RPMI7951 (cell line): ENCODE data around the gene AP1G1. TPM values are rescaled to one million over a fixed set of nuclear protein-coding genes. Genes with fewer than 3 reads are reported as not detected.
"Not testable (repeated sequence)": the region's sequence is repeated elsewhere in the genome, so short reads cannot be mapped to it uniquely, and the experiment has no call there.

ENCODE experiments used
- DNase-seq: peaks from one replicate; pipeline ENCODE4 v3.0.0-alpha.2; 2012; ENCODE audit warnings: low read depth
- total RNA-seq: library from RNA; depleted of rRNA; stranded (reverse); fragments of >200 nt; shearing (Covaris generic); gene quantifications from 2 replicates; pipeline ENCODE4 v1.2.3, GENCODE V29; 2014

Gene AP1G1
- total RNA-seq, 1 experiment from 2014 or later, result 50.7 TPM

GRCh38 chr16:71810155-71810530 lies 1.5 kb upstream of the AP1G1 start:
- not testable (repeated sequence) for DNase-seq

DNA sequence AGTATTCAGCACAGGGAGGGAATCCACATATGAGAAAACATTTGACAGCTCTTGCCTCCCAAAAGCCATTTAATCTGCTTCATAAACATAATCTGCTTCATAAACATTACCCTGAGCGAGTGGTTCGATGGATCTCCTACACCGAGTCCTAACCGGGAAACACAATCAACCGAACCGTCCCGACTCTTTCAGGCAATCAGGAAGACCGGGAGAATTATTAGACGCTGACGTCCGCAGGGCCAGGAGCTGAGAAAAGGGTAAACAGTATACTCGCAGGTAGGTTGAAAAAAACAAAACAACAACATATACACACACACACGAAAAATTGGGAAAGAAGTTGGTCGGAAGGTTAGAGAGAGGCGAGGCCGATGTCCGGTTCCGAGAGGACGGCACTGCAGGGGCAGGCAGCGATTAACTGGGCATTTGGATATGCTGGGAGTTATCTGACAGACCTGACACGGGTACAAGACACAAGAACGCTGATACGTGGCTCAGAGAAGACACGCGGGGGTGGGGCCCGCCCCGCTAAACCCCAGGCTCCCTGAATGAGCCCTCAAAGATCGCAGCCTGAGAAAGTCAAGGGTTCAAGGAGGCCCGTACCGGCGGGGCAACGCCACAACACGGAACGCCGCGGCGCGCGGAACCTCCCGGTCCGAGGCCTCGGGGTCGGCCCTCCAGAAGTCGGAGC lies 585 bp downstream of the AP1G1 start:
- DNase-seq, result peak; percentile 34

- no peak for DNase-seq
Measured at GRCh38 chr16:71803305-71803690, 5.3 kb downstream of the AP1G1 start.

- no peak for DNase-seq
Measured at GRCh38 chr16:71796501-71797097, 12.0 kb downstream of the AP1G1 start.

- DNase-seq, result no peak
Measured at GRCh38 chr16:71794943-71795342, 13.7 kb downstream of the AP1G1 start.

GRCh38 chr16:71794018-71794417 lies 14.6 kb downstream of the AP1G1 start:
- DNase-seq, result no peak

DNA sequence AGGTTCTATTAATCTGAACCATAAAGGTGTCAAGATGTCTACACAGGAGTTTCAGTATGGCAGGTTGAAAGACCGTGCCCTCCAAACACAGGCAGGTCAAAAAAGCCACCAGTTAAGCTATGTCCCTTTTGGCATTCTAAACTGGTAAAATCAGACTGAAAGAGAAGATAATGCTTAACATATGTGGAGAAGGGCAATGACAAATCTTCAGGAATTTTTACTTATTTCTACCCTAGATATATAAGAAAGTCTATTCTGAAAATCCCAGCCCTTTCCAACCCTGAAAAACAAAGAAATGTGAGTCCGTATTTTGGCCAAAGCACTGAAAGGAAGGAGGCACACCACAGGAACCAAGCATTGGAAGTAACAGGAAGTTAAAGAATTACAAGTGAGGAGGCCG lies 16.5 kb downstream of the AP1G1 start:
- no peak for DNase-seq

DNA sequence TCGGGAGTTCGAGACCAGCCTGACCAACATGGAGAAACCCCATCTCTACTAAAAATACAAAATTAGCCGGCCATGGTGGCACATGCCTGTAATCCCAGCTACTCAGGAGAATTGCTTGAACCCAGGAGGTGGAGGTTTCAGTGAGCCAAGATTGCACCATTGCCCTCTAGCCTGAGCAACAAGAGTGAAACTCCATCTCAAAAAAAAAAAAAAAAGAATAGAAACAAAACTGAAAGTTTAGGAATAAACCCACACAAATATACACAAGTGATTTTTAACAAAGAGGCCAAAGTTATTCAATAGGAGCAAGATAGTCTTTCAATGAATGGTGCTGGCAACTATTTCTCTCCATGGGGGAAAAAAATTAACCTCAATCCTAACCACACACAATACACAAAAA lies 18.3 kb downstream of the AP1G1 start:
- DNase-seq, result not testable (repeated sequence)

DNA sequence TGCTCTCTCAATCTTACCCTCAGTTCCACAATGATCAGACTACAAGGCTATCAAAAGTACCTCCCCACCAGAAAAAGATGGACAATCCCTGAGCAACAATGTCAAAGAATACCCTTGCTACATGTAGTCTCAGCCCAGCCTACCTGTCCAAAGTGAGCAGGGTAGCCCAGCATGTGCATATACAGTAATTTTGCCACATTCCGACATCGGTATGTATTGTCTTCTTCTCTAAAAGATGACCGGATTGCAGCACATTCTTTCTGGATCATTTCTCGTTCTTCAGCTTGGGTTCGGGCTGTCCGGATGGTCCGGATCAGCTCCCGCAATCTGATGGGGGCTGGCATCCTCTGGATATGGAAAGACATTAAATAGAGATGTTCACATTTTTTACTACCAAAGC lies 19.5 kb downstream of the AP1G1 start:
- no peak for DNase-seq

DNA sequence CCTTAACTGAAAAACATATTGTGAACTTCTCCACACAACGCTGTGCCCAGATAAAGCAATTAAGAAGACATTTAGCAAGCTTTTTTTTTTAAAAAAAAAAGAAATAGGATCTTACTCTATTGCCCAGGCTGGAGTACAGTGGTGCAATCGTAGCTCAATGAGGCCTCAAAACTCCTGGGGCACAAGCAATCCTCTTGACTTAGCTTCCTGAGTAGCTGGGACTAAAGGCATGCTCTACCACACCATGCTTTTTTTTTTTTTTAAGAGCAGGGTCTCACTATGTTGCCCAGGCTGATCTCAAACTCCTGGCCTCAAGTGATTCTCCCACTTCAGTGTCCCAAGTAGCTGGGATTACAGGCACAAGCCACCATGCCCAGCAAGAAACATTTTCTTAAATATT lies 20.1 kb downstream of the AP1G1 start:
- DNase-seq, result no peak

DNA sequence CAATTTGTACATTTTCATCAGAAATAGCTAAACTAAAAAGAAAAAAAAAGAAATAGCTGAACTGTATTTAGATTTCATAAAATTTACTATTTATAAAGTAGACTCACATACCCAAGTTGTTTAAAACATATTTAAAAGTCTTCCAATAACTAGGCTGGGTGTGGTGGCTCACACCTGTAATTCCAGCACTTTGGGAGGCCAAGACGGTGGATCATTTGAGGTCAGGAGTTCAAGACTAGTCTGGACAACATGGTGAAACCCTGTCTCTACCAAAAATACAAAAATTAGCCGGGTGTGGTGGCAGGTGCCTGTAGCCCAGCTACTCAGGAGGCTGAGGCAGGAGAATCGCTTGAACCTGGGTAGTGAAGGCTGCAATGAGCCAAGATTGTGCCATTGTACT lies 23.5 kb downstream of the AP1G1 start:
- not testable (repeated sequence) for DNase-seq

- no peak for DNase-seq
Measured at GRCh38 chr16:71784093-71784492, 24.5 kb downstream of the AP1G1 start.

DNA sequence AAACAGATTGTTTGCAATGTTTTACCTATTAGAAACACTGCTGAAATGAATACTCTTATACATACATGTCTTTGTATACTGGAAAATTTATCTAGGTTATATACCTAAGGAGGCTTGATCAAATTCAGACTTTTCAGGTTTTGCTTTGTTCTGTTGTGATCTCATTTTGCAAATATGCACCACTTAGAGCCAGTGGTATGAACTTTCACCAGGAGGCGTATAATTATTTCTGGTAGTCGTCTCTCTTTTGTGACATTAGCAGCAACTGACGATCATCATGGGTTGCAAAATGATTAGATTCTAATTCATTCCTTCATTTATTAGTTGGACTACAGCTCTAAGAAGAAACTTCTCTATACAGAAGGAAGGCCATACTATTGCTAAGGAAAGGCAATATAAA lies 26.9 kb downstream of the AP1G1 start:
- DNase-seq, result no peak

GRCh38 chr16:71780521-71781089 lies 28.0 kb downstream of the AP1G1 start:
- DNase-seq, result no peak

GRCh38 chr16:71778780-71779179 lies 29.9 kb downstream of the AP1G1 start:
- no peak for DNase-seq

- no peak for DNase-seq
Measured at GRCh38 chr16:71777329-71777728, 31.3 kb downstream of the AP1G1 start.

- DNase-seq, result no peak
Measured at GRCh38 chr16:71775949-71776348, 32.7 kb downstream of the AP1G1 start.

DNA sequence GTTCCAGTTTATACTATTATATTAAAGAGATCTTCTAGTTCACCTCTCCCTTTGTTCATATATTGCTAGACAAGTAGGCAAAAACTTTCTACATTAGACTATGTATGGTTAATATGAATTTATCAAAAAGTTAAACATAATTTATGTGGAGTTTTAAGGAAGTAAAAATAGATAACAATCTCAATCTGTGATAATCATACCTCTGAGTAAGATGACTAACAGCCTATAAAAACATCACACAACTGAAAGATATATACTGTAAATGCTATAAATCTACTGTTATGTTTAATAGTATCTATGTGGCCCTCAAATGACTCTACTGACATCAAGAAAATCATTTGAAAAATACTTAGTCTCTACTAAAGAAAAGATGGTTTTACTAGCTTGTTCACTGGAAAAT lies 37.1 kb downstream of the AP1G1 start:
- DNase-seq, result no peak

DNA sequence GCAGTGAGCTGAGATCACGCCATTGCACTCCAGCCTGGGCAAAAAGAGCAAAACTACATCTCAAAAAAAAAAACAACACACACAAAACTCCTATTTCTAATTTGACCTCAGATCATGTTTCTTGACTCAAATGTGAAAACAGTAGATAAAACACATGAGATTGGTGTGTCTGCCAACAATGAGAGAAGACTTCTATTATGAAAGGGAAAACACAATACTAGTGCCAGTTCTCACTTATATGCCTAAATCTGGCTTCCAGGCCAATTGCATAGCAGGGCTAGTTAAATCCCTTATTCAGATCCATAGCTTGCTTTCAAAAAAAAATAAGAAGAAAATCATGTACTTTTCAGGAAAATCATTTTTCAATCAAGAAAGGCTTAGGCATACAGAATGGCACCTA lies 39.4 kb downstream of the AP1G1 start:
- DNase-seq, result no peak

DNA sequence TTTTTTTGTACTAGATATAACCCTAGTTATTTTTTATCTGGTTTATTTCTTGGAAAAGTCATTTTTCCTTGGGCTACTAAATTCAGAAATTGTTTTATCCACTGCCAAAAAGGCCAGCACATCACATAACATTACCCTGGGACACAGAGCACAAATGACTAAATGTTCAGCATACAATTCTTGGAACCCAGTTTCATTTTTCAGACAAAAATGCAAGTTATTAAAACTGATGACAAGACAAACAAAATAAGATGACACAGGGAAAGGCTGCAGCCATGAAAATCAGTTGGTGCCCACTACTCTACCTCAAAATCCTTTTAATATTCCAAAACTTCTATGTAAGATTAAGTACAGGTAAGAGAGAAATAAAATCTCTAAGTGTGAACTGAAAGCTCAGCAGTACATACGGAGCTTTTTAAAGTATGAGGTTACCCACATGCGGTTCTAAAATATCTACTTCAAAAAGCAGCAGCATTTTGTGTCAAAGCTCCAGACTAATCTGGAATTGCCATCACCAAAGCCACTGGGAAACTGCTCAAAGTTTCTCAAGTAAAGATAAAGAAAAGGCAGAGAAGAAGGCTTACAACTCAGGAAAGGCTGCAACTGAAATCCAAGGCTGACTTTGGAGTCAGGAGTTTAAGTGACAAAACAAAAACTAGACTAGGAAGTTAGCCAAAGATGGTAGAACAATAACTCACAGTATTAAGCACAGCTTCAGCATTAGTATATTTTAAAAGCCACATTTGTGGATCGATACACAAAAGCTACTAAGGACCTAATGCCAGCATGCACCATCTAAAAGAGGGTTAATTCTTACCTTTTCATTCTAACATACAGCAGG lies 41.4 kb downstream of the AP1G1 start:
- DNase-seq, result no peak

GRCh38 chr16:71762186-71762585 lies 46.4 kb downstream of the AP1G1 start:
- no peak for DNase-seq

DNA sequence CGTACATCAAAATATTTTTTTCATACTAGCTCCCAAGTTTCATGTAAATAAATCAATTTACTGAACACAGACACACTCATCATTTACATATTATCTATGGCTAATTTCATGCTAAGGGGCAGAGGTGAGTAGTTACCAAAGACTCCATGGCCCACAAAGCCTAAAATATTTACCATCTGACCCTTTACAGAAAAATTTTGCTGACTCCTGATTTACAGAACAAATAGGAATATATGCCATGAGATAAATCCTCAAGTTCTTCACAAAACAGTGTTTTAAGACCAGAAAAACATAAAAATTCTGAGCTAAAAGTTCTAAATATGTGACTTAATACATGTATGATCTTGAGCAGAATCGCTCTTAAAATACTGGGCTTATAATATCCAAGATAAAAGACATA lies 47.5 kb downstream of the AP1G1 start:
- no peak for DNase-seq

DNA sequence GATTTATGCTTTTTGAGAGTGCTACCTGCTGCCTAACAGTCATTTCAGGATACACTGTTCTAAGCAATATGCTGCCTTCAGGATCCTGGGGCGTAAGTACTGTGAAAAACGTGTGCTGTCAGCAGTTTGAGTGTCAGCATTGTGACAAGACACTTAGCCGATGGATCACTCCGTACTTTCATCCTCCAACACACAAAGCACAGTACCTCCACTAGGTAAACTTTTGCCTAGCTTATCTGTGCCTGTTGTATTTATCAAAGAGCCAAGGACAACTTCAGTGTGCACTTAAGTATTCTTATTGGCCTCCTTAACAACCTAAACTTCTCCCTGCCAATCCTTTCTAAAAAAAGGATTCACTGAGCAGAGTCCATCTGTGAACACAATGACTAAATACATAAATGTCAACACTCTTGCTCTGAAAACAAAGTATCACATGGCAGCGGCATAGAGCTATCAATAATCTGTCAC lies 50.3 kb downstream of the AP1G1 start:
- DNase-seq, result no peak
